Activated gamma-delta T cell treated with anti-CD3 and anti-CD28 coated beads, Interleukin-2, amount 50 U/mL, for 16 hours (primary cell): ENCODE results near the gene CNKSR1.
A peak's percentile ranks its signal among the peaks of the same experiment; 100 is the strongest.
"Not testable (repeated sequence)": the region's sequence is repeated elsewhere in the genome, so short reads cannot be mapped to it uniquely, and the experiment has no call there.

Experiments used
- DNase-seq: peaks from one replicate; pipeline ENCODE4 v3.0.0-alpha.2; 2020; ENCODE audit warnings: low read depth

Gene CNKSR1

DNA sequence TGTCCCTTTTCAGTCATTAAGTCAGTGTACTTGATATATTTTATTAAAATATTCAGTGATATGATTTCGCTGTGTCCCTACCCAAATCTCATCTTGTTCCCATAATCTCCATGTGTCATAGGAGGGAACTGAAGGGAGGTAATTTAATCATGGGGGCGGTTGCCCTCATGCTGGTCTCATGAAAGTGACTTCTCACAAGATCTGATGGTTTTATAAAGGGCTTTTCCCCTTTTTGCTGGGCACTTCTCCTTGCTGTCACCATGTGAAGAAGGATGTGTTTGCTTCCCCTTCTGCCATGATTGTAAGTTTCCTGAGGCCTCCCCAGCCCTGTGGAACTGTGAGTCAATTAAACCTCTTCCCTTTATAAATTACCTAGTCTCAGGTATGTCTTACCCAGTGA lies 53.4 kb downstream of the CNKSR1 start:
- DNase-seq, result not testable (repeated sequence)

DNA sequence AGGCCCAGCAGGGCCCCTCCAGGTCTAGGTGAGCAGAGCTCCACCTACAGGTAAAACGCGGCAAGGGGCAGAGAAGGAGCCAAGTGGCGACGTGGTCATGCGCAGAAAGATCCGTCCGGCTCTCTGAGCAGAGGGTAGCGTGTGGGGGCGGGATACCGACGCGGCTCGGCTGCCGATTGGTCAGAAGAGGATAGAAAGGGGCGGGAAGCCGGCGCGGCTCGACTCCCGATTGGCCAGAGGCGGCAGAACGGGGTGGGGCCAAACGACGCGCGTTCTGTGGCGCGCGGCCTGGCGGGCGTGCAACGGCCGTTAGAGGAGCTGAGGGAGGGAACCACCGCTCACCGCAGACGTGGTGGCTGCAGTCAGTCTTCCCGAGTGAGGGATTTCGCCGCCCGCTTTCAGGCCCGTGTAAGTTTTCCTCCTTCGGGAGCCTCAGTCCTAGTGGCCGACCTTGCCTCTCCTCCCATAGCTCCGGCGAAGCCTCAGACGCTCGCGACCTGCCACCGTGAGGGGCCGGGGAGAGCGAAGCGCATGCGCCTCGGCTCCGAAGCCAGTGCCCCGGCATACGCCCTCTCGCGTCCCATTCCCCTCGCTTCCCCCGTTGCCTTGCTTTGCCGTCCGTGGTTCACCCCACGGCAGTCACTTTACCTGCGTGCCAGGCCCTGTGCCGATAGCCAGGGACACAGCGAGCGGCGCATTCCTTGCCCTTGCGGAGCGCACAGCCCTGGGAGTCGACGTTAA lies 56.8 kb downstream of the CNKSR1 start, which contains the start of gene CEP85:
Gene CEP85 (plus strand): TSS at position 298 of the 741 bp plus-strand sequence. CDS start 5,584 bp downstream, outside the sequence.
- DNase-seq, result peak; percentile 97

DNA sequence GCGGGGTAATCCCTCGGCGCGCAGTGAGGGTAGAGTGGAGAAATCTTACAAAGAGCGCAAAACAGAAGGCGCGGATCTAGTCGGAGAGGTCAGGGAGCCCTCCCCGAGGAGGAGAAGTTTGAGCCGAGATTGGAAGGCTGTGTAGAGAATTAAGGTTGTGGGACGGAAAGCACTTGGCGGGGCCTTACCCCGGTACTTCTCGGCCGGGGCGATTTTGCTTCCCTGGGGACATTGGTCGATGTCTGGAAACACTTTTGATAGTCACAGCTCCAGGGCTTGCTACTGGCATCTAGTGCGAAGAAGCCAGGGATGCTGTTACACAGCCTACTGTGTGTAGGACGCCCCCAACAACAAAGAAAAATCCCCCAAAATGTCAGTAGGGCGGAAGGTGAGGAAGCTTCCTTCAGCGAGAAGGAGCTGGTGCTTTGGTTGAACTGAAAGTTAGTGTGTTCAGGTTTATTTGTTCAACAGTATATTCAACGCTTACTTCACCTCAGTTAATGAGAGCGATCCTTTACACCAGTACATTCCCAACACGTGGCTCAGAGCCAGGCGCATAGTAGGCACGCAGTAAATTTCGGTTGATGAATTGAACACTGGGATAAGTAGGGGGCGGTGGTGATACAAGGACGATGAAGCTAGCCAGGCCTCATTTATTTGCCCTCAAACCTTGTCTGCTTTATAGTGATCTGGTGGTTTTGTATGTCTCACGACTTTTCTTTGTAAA lies 57.5 kb downstream of the CNKSR1 start:
- DNase-seq, result no peak

DNA sequence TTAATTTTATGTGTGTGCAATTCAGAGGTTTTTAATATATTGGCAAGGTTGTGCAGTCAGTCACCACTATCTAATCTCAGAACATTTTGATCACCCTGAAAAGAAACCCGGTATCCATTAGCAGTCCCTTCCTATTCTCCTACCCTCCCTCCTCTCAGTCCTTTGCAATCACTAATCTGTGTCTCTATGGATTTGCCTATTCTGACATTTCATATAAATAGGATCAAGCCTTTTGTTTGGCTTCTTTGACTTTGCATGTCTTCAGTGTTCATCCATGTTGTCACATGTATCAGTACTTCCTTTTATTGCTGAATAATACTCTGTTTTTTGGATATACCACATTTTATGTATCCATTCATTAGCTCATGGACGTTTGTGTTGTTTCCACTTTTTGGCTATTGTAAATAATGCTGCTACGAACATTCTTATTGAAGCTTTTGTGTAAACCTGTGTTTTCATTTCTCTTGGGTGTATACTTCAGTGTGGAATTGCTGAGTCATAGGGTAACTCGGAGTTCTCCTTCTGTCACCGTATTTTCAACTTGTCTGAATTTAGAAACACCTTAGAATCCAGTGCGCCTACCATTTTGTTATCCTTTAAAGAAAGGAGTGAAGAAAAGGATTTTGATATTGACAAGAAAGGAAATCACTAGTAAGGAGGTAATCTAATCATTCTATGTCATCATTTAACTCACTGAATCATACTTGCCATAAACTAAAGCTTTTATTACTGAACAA lies 60.1 kb downstream of the CNKSR1 start:
- DNase-seq, result no peak
